Activated gamma-delta T cell treated with anti-CD3 and anti-CD28 coated beads, Interleukin-2, amount 50 U/mL, for 16 hours (primary cell): ENCODE data around the gene IL1RAP.

Experiments used
- DNase-seq: peaks from one replicate; pipeline ENCODE4 v3.0.0-alpha.2; 2020; ENCODE audit warnings: low read depth

The IL1RAP gene

DNA sequence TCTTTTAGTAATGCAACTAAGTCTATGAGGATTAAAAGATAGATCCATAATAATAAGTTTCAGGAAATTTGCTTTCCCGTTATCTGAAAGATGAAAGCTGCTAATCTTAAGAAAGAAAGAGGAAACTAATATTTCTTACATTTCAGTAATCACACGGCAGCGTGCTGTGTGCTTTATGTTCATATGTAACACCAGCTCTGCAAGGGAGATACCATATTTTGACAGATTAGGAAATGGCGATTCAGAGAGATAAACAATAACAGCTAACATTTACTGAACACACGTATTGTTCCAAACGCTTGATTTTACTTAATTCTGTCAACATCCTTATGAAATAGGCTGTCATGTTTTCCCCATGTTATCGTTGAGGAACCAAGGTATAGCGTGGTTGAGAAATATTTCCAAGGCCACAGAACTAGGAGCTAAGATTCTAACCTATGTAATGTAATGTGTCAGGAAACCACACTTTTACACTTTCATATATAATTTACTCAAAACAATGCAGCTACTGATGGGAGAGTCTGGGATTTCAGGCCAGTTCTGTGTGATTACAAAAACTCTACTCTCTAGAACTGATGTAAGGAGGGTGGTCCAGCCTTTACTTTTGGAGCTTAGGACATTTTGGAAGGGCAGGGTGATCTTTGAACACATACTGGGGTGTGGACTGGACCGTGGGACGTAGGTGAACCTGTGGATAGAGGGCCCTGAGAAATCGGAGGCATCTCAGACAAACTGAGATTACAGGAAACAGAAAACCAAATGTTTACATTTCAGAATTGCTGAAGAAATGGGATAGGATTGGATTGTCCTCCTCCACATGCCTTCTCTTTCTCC lies 100.6 kb downstream of the IL1RAP start:
- no peak for DNase-seq

- no peak for DNase-seq
Measured at GRCh38 chr3:190615060-190615384, 101.1 kb downstream of the IL1RAP start.

- no peak for DNase-seq
Measured at GRCh38 chr3:190615607-190616006, 101.7 kb downstream of the IL1RAP start.

- DNase-seq = no peak
Measured at GRCh38 chr3:190616637-190617036, 102.8 kb downstream of the IL1RAP start.

GRCh38 chr3:190617185-190617584 lies 103.3 kb downstream of the IL1RAP start:
- DNase-seq = no peak

DNA sequence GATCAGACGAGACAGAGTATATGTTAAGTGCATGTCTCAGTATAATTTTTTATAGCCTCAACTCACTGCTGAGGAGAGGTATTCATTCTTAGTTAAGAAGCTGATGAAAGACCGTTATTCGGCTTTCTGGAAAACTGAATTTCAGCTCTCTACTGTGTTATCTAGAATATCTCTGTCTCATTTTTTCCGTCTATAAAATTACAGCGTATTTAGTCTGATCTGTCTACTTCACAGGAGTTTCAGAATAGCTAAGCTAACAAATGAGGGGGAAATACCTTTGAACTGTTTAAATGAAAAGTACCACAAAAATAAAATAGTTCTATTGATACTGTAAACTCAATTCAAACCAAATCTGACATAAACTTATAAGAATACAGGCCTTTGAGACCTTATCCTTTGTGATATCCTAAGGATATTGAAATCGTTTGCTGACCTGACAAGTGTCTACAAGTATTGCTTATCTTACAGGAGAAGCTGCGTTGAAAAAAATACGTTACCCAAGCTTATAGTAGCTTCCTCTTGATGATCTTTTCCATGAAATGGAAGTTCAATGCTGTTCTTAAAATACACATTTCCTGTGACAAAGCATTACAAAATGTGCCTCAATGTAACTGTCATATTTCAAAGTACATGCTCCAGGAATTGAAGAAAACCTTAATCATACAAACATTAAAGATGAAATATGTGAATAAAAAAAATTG lies 104.6 kb downstream of the IL1RAP start:
- DNase-seq = no peak

DNA sequence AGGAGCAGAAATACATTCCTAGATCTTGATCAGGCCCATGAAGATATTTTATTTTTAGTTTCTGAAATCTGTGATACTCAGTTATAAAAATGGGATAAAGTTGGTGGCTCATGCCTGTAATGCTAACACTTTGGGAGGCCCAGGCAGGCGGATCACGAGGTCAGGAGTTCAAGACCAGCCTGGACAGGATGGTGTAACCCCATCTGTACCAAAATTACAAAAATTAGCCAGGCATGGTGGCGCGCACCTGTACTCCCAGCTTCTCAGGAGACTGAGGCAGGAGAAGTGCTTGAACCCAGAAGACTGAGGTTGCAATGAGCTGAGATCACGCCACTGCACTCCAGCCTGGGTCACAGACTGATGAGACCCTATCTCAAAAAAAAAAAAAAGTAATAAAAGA lies 105.5 kb downstream of the IL1RAP start:
- no peak for DNase-seq

- DNase-seq = no peak
Measured at GRCh38 chr3:190619761-190620160, 105.9 kb downstream of the IL1RAP start.

- no peak for DNase-seq
Measured at GRCh38 chr3:190620886-190621608, 107.2 kb downstream of the IL1RAP start.

- no peak for DNase-seq
Measured at GRCh38 chr3:190621927-190622326, 108.0 kb downstream of the IL1RAP start.

DNA sequence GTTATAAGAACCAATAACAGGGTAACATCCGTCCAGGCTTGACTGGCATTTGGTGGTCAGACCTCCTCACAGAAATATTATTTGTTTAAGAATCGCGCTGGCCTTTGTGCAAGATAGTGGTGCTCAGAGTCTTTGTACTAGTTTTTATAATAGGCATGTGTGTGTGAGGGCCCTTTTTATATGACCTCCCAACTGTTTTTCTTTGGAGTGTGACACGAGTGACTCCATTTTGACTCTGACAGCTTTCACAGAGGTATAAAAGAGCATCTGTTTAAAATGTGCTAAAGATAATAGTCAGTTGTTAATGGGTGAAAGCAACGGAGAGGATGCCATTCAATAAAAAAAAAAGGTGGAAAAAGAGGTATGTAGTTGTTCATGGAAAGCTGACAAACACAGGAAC lies 110.4 kb downstream of the IL1RAP start:
- DNase-seq = no peak

GRCh38 chr3:190626951-190627620 lies 113.2 kb downstream of the IL1RAP start:
- no peak for DNase-seq

- DNase-seq = no peak
Measured at GRCh38 chr3:190629088-190629487, 115.2 kb downstream of the IL1RAP start.

- DNase-seq = no peak
Measured at GRCh38 chr3:190631295-190631694, 117.4 kb downstream of the IL1RAP start.

GRCh38 chr3:190641564-190641963 lies 127.7 kb downstream of the IL1RAP start:
- no peak for DNase-seq

GRCh38 chr3:190642016-190642415 lies 128.1 kb downstream of the IL1RAP start:
- DNase-seq = no peak

- DNase-seq = no peak
Measured at GRCh38 chr3:190644035-190644434, 130.2 kb downstream of the IL1RAP start.

DNA sequence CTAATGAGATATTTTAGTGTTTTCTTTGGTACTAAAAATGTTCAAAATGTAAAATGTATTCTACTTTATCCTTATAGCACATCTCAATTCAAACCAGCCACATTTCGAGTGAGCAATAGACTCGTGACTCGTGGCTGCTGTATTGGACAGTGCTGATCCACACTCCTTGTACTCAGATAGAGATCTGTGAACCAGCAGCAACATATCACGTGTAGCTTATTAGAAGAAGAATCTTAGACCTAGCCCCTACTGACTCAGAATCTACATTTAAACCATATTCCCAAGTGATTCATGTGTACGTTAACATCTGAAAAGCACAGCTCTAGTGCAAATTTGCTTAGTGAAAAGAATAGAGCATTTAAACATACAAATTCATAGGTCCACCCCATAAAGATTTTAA lies 130.9 kb downstream of the IL1RAP start:
- DNase-seq = no peak

DNA sequence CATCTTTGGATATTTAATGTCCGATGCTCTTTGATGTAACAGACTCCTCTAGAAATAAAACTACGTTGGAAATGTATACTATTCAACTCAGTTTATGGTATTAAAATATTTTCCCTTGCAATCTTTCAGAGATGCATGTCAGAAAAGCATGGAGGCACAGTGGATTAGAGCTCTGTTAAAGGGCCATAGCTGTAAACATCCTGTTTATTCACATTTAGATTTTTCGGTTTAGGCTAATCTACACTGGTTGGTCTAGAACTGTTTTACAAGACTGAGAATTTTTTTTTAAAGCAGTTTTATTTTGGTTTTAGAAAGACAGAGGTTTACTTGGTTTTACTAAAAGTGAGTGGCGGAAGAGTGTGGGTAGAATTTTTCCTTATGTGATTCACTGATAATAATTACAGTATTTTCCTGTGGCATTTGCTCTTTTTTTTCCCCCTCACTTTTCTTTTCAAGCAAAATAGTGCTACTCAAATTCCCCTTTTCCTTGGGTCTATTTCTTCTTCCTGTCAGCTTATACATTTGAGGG lies 132.1 kb downstream of the IL1RAP start:
- DNase-seq = no peak

DNA sequence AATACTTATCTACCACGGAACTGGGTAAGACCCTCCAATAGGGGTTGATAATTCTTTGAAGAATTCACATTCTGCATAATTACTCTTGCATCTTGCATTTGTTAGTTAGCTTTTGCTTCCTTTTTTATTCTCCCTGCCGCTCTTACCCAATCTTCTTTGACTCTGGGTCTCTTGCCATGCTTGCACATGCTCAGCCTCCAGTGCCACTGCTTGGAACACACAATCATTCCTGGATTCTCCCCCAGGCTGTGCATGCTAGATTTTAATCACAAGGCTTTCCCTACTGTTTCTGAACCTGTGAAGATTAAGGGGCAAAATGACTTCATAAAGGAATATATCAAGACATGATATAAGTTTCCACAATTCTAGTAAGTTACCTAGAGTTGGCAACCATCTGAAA lies 133.1 kb downstream of the IL1RAP start:
- DNase-seq = no peak

GRCh38 chr3:190655933-190656332 lies 142.0 kb downstream of the IL1RAP start:
- DNase-seq = no peak

DNA sequence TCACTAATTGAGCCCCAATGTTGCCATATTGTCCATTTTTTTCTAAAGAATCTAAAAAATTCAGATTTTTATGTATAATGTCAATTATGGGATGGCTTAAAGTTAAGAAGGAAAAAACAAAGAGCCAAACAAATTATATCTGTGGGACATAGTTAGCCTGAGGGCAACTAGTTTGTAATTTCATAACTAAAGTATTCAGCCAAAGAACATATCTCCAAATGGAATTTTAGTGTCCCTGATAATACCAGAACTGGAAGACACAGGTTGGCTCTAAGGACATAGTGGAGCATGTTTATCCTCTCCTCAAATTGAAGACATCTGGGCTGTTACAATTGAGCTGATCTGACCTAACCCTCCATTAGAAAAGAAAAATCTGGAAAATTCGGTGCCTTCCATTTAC lies 144.2 kb downstream of the IL1RAP start:
- no peak for DNase-seq
